Stomach (tissue), 9 donors: ENCODE results near the gene CHTF8. TPM values are rescaled to one million over a fixed set of nuclear protein-coding genes. Genes with fewer than 3 reads are reported as not detected.

Source experiments
- DNase-seq, 2 donors: peaks; one replicate each; pipeline versions ENCODE4 v3.0.0 to v3.0.0-alpha.2; 2013 to 2019
- H3K27ac ChIP-seq, 5 donors: fragments of 200-600 bp in 4 of 5; sonication (generic) in 4 of 5; one replicate each; pipeline ENCODE4 v1.5.1; 2013 to 2019; ENCODE audit warnings: mild to moderate bottlenecking in 1 of 5, moderate library complexity in 1 of 5
- H3K27me3 ChIP-seq, 3 donors: fragments of 200-600 bp; sonication (generic); one replicate each; pipeline ENCODE4 v1.5.1; 2017 to 2019; ENCODE audit warnings: mixed run types in 1 of 3
- H3K36me3 ChIP-seq, 4 donors: fragments of 200-600 bp; sonication (generic); 1 replicate in 3 of 4; 2 replicates in 1 of 4; pipeline ENCODE4 v1.5.1; 2016 to 2019
- H3K4me1 ChIP-seq, 4 donors: fragments of 200-600 bp; sonication (generic); one replicate each; pipeline ENCODE4 v1.5.1; 2016 to 2019
- H3K4me3 ChIP-seq, 4 donors: fragments of 200-600 bp; sonication (generic) in 3 of 4; one replicate each; pipeline ENCODE4 v1.5.1; 2016 to 2019; ENCODE audit warnings: mild to moderate bottlenecking in 1 of 4
- H3K9me3 ChIP-seq, 4 donors: fragments of 200-600 bp; sonication (generic); one replicate each; pipeline ENCODE4 v1.5.1; 2016 to 2019
- EP300 ChIP-seq: sonication (generic); formaldehyde crosslinking; IDR thresholded peaks from one replicate; pipeline ENCODE4 v1.6.1; 2017; ENCODE audit warnings: antibody characterized with exemption
- POLR2A ChIP-seq, 4 donors: fragments of 450-650 bp; IDR thresholded peaks; one replicate each; pipeline ENCODE4 v1.6.1; 2016; ENCODE audit warnings: antibody characterized with exemption in 4 of 4, control low read depth in 2 of 4, mild to moderate bottlenecking in 1 of 4, moderate library complexity in 1 of 4
- POLR2AphosphoS5 ChIP-seq, 3 donors: sonication (generic); formaldehyde crosslinking; IDR thresholded peaks; one replicate each; pipeline ENCODE4 v1.6.1; 2016; ENCODE audit warnings: antibody characterized with exemption in 3 of 3
- WGBS, 5 donors: extraction: QIAGEN DNeasy Blood & Tissue Kit in 3 of 5; methylation state at CpG; one replicate each; pipeline versions ENCODE4 v1.1.5 to v1.1.7; 2013 to 2018; 5-methylcytosine and 5-hydroxymethylcytosine counted together
- intact Hi-C: fragments of 100-400 bp; cut with DNase I; formaldehyde crosslinking; loops from one replicate; pipeline ENCODE4 v1.15.1; 2023; ENCODE audit warnings: low total_unique reads
- polyA plus RNA-seq, 3 donors: library from polyadenylated mRNA; stranded (reverse); fragments of 200-250 nt; gene quantifications; one replicate each; pipeline ENCODE4 v1.2.3, GENCODE V29; 2013
- total RNA-seq, 5 donors: library from RNA; depleted of rRNA; stranded (reverse); fragments of >200 nt; gene quantifications; one replicate each; pipeline versions ENCODE4 v1.1.0 to v1.2.3, GENCODE V29; 2014 to 2016
- TF ChIP-seq, protein P1 (sequence below), 7 experiments: fragments of 450-650 bp in 4 of 7; fragments of 200-600 bp in 3 of 7; sonication (generic) in 3 of 7; IDR thresholded peaks; one replicate each; pipeline ENCODE4 v1.5.1; 2016 to 2019; ENCODE audit warnings: antibody characterized with exemption in 7 of 7, control low read depth in 2 of 7, mild to moderate bottlenecking in 1 of 7
- donor health status: healthy with polysubstance abuse.
- donor health status: Bipolar disorder and iron deficiency.
- donor health status: healthy.

CHTF8 gene
- total and polyA plus RNA-seq, 8 donors, result 12.3 to 83.2 (median 48.9) TPM

DNA sequence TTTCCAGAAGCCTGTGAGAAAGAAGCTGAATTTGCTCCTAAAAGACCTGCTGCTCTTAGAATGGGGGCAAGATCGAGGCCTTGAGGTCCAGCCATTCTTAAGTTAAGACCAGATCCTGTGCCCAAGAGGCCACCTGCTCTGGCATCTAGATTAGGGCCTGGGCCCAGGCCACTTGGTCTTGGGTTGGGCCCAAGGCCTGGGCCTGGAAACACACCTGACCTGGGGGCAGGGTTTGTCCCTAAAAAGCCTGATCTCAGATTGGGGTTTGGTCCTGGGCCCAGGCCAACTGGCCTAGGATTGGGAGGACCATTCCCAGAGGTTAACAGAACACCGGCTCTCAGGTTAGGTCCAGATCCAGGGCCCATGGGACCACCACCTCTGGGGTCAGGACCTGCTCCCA, 12.9 kb downstream of the CHTF8 start:
- WGBS, 5 donors, result 93 to 100% (median 99%) methylated on average over 1 to 2 of the region's 2 CpGs
- no peak for DNase-seq
- H3K27me3 ChIP-seq, result no peaks in the 10 kb centered on the region
- H3K4me1 ChIP-seq, result peaks cover 0 to 17% (median 10%) of the 10 kb centered on the region in 4 donors
- H3K36me3 ChIP-seq, result peaks cover 42 to 74% (median 71%) of the 10 kb centered on the region in 4 donors
- TF ChIP-seq POLR2AphosphoS5 (IDR thresholded peaks at IDR 0.05), result no peak
- no peak for TF ChIP-seq POLR2A (IDR thresholded peaks at IDR 0.05)
- no peak for TF ChIP-seq EP300
- TF ChIP-seq, protein P1, sequence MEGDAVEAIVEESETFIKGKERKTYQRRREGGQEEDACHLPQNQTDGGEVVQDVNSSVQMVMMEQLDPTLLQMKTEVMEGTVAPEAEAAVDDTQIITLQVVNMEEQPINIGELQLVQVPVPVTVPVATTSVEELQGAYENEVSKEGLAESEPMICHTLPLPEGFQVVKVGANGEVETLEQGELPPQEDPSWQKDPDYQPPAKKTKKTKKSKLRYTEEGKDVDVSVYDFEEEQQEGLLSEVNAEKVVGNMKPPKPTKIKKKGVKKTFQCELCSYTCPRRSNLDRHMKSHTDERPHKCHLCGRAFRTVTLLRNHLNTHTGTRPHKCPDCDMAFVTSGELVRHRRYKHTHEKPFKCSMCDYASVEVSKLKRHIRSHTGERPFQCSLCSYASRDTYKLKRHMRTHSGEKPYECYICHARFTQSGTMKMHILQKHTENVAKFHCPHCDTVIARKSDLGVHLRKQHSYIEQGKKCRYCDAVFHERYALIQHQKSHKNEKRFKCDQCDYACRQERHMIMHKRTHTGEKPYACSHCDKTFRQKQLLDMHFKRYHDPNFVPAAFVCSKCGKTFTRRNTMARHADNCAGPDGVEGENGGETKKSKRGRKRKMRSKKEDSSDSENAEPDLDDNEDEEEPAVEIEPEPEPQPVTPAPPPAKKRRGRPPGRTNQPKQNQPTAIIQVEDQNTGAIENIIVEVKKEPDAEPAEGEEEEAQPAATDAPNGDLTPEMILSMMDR (IDR thresholded peaks at IDR 0.05), result no peak
- intact Hi-C loops, result no loop called here
- H3K9me3 ChIP-seq, result no peaks in the 10 kb centered on the region
- H3K4me3 ChIP-seq, result no peak overlapping the region
- no peak overlapping the region for H3K27ac ChIP-seq

GRCh38 chr16:69118994-69119393, 13.4 kb downstream of the CHTF8 start:
- 67 to 93% (median 76%) methylated on average over 1 to 2 of the region's 2 CpGs for WGBS, 5 donors
- DNase-seq, result no peak
- H3K4me3 ChIP-seq, result no peak overlapping the region
- H3K9me3 ChIP-seq, result no peaks in the 10 kb centered on the region
- peaks cover 48 to 77% (median 74%) of the 10 kb centered on the region in 4 donors for H3K36me3 ChIP-seq
- H3K4me1 ChIP-seq, result peaks cover 0 to 14% (median 9%) of the 10 kb centered on the region in 4 donors
- TF ChIP-seq, protein P1 (IDR thresholded peaks at IDR 0.05), result no peak
- TF ChIP-seq EP300 (no peak), POLR2A (IDR thresholded peaks at IDR 0.05) (no peak), POLR2AphosphoS5 (IDR thresholded peaks at IDR 0.05) (no peak)
- H3K27ac ChIP-seq, result no peak overlapping the region
- no peaks in the 10 kb centered on the region for H3K27me3 ChIP-seq
- intact Hi-C loops, result no loop called here

DNA sequence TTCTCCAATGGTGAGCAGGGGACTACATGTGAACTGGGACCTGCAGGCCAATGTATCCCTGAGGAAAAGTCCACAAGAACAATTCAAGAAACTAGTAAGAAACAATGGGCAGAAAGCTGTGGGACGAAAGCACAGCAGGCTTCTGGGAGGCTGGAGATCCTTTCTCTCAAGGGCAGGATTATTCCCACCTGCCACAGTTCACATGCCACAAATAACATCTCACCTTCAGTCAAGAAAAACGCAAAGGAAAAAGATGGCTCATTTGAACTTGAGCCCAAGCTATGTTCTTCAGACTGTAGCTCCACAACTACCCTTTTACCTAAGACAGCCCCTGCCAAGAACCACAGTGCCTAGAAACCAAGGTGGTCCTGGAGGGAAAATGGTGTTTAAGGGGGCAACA, 13.9 kb downstream of the CHTF8 start:
- DNase-seq, result no peak
- Histone ChIP-seq H3K4me1 (peaks cover 0 to 14% (median 6%) of the 10 kb centered on the region in 4 donors), H3K9me3 (no peaks in the 10 kb centered on the region), H3K27me3 (no peaks in the 10 kb centered on the region), H3K4me3 (no peak overlapping the region), H3K27ac (no peak overlapping the region), H3K36me3 (peaks cover 49 to 83% (median 79%) of the 10 kb centered on the region in 4 donors)
- TF ChIP-seq EP300 (no peak), POLR2A (IDR thresholded peaks at IDR 0.05) (no peak), POLR2AphosphoS5 (IDR thresholded peaks at IDR 0.05) (no peak)
- TF ChIP-seq, protein P1 (IDR thresholded peaks at IDR 0.05), result no peak
- intact Hi-C loops, result no loop called here
- WGBS, 5 donors, result 84 to 94% (median 90%) methylated on average over 2 of the region's 2 CpGs

- Histone ChIP-seq H3K4me1 (peaks cover 6 to 18% (median 8%) of the 10 kb centered on the region in 4 donors), H3K4me3 (no peak overlapping the region), H3K36me3 (peaks cover 49 to 91% (median 84%) of the 10 kb centered on the region in 4 donors), H3K27me3 (no peaks in the 10 kb centered on the region), H3K27ac (no peak overlapping the region), H3K9me3 (no peaks in the 10 kb centered on the region)
- TF ChIP-seq EP300 (no peak), POLR2A (IDR thresholded peaks at IDR 0.05) (no peak), POLR2AphosphoS5 (IDR thresholded peaks at IDR 0.05) (no peak)
- TF ChIP-seq, protein P1 (IDR thresholded peaks at IDR 0.05), result no peak
- intact Hi-C loops, result no loop called here
- DNase-seq, result peak in 1 of 2 donors; percentile 5
- WGBS, 5 donors, result 68 to 78% (median 72%) methylated on average over 6 of the region's 6 CpGs
Observed at GRCh38 chr16:69116906-69117305, 15.5 kb downstream of the CHTF8 start.
